MM.1S (cell line): ENCODE results near the gene WFIKKN2.

Experiments
- DNase-seq: peaks from one replicate; pipeline ENCODE4 v3.0.0-alpha.2; 2015
- H2AFZ ChIP-seq: fragments of 300-600 bp; sonication (generic); 2 replicates; pipeline ENCODE4 v1.6.0; 2016; ENCODE audit warnings: antibody characterized with exemption, low read length
- H3F3A ChIP-seq: fragments of 300-600 bp; sonication (generic); 2 replicates; pipeline ENCODE4 v1.6.1; 2016; ENCODE audit warnings: mild to moderate bottlenecking, antibody characterized with exemption, low read length, moderate library complexity, mixed read lengths; ENCODE audit not compliant: insufficient read depth
- H3K27ac ChIP-seq: fragments of 300-600 bp; sonication (generic); 2 replicates; pipeline ENCODE4 v1.5.1; 2016; ENCODE audit warnings: mild to moderate bottlenecking, low read length
- H3K27me3 ChIP-seq: fragments of 300-600 bp; sonication (generic); replicated peaks from 2 replicates; pipeline ENCODE4 v1.6.0; 2016; ENCODE audit warnings: low read length; ENCODE audit not compliant: insufficient read depth
- H3K36me3 ChIP-seq: fragments of 300-600 bp; sonication (generic); replicated peaks from 2 replicates; pipeline ENCODE4 v1.6.1; 2016; ENCODE audit warnings: mild to moderate bottlenecking, low read length, mixed read lengths; ENCODE audit not compliant: insufficient read depth
- H3K4me1 ChIP-seq: fragments of 300-600 bp; sonication (generic); 2 replicates; pipeline ENCODE4 v1.6.1; 2016; ENCODE audit warnings: low read length, mixed read lengths
- H3K4me2 ChIP-seq: fragments of 300-600 bp; sonication (generic); 2 replicates; pipeline ENCODE4 v1.6.0; 2016; ENCODE audit warnings: low read depth, low read length
- H3K4me3 ChIP-seq: fragments of 300-600 bp; sonication (generic); 2 replicates; pipeline ENCODE4 v1.5.1; 2016; ENCODE audit warnings: low read length, mixed read lengths
- H3K79me2 ChIP-seq: fragments of 300-600 bp; sonication (generic); 2 replicates; pipeline ENCODE4 v1.6.1; 2016; ENCODE audit warnings: mixed run types, low read length, mixed read lengths
- H3K9ac ChIP-seq: fragments of 300-600 bp; sonication (generic); 2 replicates; pipeline ENCODE4 v1.6.1; 2016; ENCODE audit warnings: low read length, mixed read lengths
- H3K9me2 ChIP-seq: fragments of 300-600 bp; sonication (generic); replicated peaks from 2 replicates; pipeline ENCODE4 v1.6.1; 2016; ENCODE audit warnings: mild to moderate bottlenecking, low read length, mixed read lengths; ENCODE audit not compliant: insufficient read depth
- H3K9me3 ChIP-seq: fragments of 300-600 bp; sonication (generic); replicated peaks from 2 replicates; pipeline ENCODE4 v1.6.1; 2016; ENCODE audit warnings: mild to moderate bottlenecking, low read length, mixed read lengths; ENCODE audit not compliant: insufficient read depth
- H4K20me1 ChIP-seq: fragments of 300-600 bp; sonication (generic); 2 replicates; pipeline ENCODE4 v1.6.1; 2016; ENCODE audit warnings: mild to moderate bottlenecking, low read length, moderate library complexity, mixed read lengths; ENCODE audit not compliant: insufficient read depth
- EZH2 ChIP-seq: fragments of 300-600 bp; sonication (generic); optimal IDR thresholded peaks from 2 replicates; pipeline ENCODE3; 2017; ENCODE audit warnings: low read depth, mild to moderate bottlenecking, antibody characterized with exemption, low read length, mixed read lengths
- EZH2phosphoT487 ChIP-seq: fragments of 300-600 bp; sonication (generic); IDR thresholded peaks from 2 replicates; pipeline ENCODE4 v1.6.1; 2018; ENCODE audit warnings: antibody characterized with exemption, low read length
- TF ChIP-seq, protein P1 (sequence below): fragments of 300-600 bp; sonication (generic); IDR thresholded peaks from 2 replicates; pipeline ENCODE4 v1.5.1; 2016; ENCODE audit warnings: antibody characterized with exemption, low read length, mixed read lengths

WFIKKN2 gene

DNA sequence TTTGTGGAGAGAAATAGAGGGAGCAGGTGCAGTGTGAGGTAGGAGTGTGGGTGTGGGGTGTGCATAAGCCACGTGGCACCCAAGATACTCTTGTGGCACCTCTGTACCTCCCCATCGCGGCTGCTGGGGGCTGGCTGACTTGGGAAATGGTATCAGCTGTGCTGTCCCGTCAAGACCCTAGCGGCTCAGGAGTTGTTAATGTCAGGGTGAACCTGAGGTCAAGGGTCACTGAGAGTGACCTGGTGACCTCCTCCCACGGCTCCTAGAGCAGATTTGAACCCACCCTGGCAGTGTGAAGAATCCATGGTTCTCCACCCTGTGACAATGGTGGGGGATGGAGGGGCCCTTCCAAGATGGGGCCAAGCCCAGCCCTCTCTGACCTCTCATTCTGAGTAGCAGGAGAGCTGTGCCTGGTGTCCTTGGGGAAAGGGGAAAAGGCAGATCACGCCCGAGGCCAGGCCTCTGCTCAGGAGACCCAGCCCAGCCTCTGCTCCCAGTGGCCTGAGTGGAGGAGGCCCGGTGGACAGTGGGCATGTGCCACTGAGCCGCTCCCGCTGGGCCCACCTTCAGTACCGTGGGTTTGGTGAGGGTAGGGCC, 3.0 kb upstream of the WFIKKN2 start:
- Histone ChIP-seq H3K27ac (no peak overlapping the region), H3K9me3 (no peaks in the 10 kb centered on the region), H3K79me2 (no peaks in the 10 kb centered on the region), H3K36me3 (no peaks in the 10 kb centered on the region), H3K9ac (no peak overlapping the region), H4K20me1 (no peaks in the 10 kb centered on the region), H3K4me2 (no peak overlapping the region), H2AFZ (no peak overlapping the region), H3F3A (peaks cover 33% of the 10 kb centered on the region), H3K4me3 (no peak overlapping the region), H3K4me1 (peaks cover 36% of the 10 kb centered on the region), H3K9me2 (no peaks in the 10 kb centered on the region), H3K27me3 (no peaks in the 10 kb centered on the region)
- no peak for DNase-seq
- TF ChIP-seq EZH2phosphoT487: no peak

DNA sequence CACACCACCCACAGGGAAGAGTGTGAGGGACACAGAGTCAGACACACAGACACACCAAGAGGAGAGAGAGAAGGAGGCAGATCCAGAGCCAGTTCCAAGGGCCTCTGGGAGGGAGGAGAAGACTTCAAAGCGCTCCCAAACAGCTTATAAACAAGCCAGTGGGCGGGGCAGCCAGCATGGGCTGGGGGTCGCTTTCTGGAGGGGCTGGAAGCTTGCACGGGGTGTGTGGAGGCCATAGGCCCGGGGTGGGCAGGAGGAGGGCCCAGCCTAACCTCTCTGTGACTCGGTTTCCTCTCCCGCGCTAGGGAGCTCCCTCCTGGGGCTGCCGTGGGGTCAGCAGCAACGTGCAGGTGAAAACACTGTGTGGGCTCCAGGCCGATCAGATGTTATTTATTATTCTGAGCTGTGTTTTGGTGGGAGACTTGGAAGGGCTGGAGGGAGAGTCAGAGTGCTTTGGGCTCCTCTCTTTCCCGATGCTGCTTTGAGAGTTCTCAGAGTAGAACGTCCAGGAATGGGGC, 2.5 kb upstream of the WFIKKN2 start:
- Histone ChIP-seq H3K79me2 (no peaks in the 10 kb centered on the region), H4K20me1 (no peaks in the 10 kb centered on the region)

DNA sequence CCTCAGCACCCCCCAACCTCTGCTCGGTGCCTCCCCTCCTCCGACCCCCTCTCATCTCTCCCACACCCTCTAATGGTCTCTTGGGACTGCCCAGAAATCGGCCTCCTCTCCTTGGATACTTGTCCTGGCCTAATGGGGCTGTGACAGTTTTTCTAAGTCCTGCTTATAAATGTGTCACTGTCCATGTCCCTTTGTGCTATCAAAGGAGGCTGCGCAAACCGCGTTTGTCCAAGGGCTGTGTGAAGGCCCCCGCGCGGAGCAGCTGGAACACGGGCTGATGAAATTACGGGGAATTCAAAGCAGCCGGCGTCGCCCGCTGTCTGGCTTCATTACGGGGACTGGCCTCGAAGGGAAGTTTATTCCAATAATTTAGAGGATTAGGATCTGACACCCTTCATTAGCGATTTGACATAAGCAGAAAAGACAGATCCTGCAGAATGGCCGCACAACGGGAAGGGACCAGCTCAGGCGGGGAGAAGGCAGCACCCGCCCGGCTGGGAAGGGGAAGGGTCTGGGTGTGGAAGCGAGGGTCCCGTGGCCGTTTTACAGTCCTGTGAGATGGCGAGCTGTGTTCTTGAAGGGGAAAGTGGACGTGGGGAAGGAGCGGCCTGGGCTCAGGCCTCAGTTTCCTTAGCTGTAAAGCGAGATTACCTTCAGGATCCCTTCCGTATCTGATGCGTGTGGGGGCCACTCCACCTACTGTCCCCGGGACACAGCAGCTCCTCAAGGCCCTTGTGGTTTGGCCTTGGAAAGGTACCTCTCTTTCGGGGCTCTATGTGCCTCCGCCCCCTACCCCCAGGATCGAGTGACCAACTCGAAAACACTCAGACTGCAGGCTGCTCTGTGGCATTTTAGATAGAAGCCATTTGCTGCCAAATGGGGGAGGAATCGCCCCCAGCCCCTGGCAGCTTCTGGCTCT, 1.6 kb upstream of the WFIKKN2 start:
- Histone ChIP-seq H3K4me2 (no peak overlapping the region), H3K4me1 (peaks cover 23% of the 10 kb centered on the region)
- TF ChIP-seq EZH2 (no peak), EZH2phosphoT487 (no peak)
- TF ChIP-seq, protein P1, sequence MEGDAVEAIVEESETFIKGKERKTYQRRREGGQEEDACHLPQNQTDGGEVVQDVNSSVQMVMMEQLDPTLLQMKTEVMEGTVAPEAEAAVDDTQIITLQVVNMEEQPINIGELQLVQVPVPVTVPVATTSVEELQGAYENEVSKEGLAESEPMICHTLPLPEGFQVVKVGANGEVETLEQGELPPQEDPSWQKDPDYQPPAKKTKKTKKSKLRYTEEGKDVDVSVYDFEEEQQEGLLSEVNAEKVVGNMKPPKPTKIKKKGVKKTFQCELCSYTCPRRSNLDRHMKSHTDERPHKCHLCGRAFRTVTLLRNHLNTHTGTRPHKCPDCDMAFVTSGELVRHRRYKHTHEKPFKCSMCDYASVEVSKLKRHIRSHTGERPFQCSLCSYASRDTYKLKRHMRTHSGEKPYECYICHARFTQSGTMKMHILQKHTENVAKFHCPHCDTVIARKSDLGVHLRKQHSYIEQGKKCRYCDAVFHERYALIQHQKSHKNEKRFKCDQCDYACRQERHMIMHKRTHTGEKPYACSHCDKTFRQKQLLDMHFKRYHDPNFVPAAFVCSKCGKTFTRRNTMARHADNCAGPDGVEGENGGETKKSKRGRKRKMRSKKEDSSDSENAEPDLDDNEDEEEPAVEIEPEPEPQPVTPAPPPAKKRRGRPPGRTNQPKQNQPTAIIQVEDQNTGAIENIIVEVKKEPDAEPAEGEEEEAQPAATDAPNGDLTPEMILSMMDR: no peak

More for the DNA sequence above, 2.5 kb upstream of the WFIKKN2 start:
- TF ChIP-seq EZH2phosphoT487 (no peak), EZH2 (no peak)
- TF ChIP-seq, protein P1: no peak
- H3K4me3 ChIP-seq: no peak overlapping the region
- H3K4me1 ChIP-seq: peaks cover 30% of the 10 kb centered on the region
- H3F3A ChIP-seq: peaks cover 27% of the 10 kb centered on the region
- no peak overlapping the region for H2AFZ ChIP-seq
- DNase-seq: no peak
- H3K4me2 ChIP-seq: no peak overlapping the region
- H3K9me3 ChIP-seq: no peaks in the 10 kb centered on the region
- no peaks in the 10 kb centered on the region for H3K9me2 ChIP-seq
- H3K36me3 ChIP-seq: no peaks in the 10 kb centered on the region
- no peak overlapping the region for H3K9ac ChIP-seq
- H3K27me3 ChIP-seq: no peaks in the 10 kb centered on the region
- no peak overlapping the region for H3K27ac ChIP-seq

More for the DNA sequence above, 1.6 kb upstream of the WFIKKN2 start:
- Histone ChIP-seq H2AFZ (no peak overlapping the region), H3F3A (peaks cover 19% of the 10 kb centered on the region), H3K4me3 (no peak overlapping the region), H4K20me1 (no peaks in the 10 kb centered on the region), H3K79me2 (no peaks in the 10 kb centered on the region), H3K9ac (no peak overlapping the region), H3K36me3 (no peaks in the 10 kb centered on the region), H3K27me3 (no peaks in the 10 kb centered on the region), H3K27ac (no peak overlapping the region), H3K9me2 (no peaks in the 10 kb centered on the region), H3K9me3 (no peaks in the 10 kb centered on the region)
- no peak for DNase-seq
